GM21619 (cell line): ENCODE results near the gene TACC2.

ENCODE experiments used
- ATAC-seq: cut with Tn5 transposase; IDR thresholded peaks from one replicate; pipeline ENCODE4 v1.9.1; 2021; ENCODE audit not compliant: unreplicated experiment

The TACC2 gene

DNA sequence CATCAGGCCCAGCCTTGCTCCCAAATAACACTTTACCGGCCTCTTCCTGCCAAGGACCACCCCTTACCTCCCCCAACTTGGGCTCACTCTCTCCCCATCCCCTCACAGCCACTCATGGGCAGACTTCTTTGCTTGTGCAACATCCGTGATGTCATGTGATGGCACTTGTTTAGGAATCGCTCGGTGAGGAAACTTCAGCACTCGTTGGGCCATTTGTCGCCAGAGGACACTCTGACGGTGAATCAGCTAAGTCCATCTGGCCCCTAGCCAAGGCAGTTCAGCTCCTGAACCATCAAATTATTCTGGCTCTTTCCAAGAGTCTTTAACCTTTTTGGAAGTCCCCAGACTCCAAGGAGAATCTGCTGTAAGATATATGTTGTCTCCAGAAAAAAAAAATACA is 301.4 kb downstream of the TACC2 start:
- no peak for ATAC-seq

DNA sequence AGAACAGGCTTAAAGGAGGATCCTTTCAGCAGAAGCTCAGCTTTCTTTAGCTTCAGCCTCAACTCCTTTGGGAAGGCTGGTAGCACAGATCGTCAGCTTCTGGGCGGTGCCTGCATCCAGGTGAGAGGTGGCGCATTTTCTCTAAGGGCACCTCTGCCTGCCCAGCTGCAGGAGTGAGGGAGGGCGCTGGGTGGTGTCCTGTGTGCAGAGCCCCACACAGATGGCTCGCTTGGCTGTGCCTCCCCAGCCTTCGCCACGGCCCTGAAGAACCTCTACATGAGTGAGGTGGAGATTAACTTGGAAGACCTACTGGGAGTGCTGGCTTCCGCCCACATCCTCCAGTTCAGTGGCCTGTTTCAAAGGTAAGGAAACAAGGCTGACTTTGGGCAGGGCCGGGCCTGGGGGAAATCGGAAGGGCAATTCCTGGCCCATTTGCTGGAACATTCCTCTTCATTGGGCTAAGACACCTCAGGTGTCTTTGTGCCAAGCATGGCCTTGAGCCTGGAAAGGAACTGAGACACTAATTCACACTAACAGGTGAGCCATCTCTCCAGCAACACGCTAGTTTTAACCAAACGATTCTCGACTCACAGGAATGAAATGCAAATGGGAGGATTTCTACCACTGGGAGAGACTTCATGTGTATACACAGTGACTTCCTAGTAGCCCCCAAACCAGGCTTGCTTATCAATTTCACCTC is 302.0 kb downstream of the TACC2 start:
- ATAC-seq = no peak

DNA sequence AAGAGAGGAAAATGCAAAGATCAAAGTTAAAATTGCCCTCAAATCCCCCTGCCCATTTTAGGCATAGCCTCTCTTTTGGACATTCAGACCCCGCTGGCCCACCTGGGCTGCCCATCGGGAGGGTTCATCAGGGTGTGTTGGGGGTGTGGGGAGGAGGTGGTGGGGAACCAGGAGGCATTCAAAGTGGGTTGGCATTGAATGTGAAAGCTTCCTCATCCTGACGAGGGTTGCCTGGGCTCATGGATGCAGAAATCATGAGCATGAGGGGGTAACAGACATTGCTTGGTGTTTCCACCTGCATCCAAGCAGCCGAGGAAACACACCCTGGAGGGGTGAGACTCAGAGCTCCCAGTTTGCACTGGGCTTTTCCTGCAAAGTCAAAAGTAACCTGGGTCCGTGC is 302.8 kb downstream of the TACC2 start:
- ATAC-seq = no peak

DNA sequence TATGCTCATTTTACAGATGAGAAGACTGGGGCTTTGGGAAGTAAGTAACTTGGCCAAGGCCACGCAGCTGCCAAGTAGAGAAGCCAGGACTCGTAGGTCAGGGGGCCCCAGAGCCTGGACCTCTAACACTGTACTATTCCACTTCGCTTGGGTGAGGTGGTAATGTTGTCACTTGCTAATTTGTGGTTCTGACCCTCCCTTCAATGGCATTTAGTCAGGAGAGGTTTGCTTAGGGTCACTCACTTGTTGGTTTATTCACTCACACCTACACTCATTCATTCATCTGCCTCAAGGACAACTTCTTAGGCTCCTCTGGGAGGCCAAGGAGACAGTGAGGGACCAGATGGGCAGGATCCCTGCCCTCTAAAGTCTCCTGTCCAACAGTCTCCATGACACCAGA is 303.4 kb downstream of the TACC2 start:
- no peak for ATAC-seq

DNA sequence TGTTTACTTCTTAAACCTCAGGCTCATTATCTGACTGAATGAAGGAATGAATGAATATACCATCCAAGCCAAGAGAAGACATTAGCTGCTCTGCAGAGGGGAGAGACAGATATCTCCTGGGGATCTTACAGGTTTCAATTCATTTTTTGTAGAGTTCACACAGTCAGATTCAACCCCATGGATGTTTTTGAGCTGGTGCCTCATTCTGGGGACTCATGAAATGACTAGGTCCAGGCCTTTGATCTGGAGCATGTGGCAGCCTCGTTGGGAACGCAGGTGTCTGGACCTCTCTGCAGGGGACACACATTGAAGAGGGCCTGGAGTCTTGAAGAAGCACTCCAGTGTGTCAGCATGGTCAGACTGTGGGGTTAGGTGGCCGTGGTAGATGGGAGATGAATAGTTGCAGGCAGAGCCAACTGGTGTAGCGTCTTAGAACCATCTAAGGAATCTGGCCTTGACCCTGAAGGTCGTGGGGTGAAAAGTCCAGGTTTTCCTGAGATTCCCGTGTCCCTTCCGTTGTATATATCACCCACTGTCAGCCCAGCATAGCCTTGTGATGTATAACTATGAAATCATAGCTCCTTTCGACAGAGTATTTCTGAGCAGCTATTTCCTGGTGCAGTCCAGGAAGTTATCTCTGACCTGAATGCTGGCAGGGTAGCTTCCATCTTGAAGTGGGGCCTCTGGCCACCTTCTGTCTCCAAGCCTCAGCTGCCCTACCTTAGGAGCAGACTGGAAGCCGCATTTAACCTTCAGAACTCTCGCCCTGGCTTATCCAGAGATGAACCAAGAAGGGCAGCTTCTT is 304.4 kb downstream of the TACC2 start:
- no peak for ATAC-seq

DNA sequence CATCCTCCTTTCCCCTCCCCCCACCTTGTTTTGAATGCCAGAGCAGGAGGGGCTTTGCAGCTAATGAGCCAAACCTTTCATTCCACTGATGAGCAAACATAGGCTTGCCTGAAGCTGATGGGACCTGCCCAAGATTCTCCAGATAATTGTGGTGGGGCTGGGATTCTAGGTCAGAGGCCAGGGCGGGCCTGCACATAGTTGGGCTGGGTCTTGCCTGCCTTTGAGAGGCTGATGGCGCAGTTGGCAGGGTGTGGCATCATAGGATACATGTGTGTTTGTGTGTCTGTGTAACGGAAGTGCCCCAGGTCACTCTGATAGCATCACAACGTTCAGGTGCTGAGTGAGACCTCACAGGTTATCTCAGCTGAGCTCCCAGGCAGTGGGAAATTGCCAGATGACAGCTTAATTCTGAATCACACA is 305.0 kb downstream of the TACC2 start:
- ATAC-seq = no peak

DNA sequence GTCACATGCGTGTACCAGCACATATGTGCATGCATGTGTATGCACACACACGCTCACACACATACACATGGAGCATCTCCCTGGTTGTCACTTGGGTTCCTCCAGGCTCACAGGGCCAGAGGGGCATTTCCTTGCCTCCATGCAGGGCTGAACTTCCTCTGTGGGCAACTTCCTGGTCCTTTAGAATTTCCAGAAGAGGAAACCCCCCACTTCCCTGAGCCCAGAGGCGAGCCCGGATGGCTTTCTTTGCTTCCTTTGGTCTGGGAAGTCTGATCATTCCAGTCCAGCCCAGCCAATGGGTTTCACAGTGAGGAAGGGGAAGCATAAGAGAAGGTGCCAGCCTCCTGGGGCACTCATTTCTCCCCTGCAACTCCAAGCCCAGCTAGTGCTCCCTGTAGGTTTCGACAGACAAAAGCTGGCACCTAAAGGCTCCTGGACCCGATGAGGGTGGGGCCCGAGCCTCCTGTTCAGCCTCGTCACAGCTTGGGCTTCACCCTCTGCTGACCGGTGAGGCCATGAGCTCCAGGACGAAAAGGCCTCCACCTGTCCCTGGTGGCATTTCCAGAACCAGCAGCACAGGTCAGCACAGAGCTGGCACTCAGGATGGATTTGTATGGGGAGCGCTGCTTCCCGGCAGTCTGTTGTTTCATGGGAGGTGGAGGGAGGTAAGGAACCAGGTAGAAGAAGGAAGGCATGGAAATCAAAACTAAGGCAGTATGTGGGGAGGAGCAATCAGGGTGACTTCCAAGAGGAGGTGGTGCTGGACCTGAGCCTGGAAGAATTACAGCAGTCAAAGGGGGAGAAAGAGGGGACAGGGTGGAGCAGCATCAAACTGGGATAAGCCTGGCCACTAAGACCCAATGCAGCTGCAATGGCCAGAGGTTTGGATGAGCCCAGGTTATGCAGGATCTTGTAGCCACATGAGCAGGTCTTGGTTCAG is 305.8 kb downstream of the TACC2 start:
- no peak for ATAC-seq

DNA sequence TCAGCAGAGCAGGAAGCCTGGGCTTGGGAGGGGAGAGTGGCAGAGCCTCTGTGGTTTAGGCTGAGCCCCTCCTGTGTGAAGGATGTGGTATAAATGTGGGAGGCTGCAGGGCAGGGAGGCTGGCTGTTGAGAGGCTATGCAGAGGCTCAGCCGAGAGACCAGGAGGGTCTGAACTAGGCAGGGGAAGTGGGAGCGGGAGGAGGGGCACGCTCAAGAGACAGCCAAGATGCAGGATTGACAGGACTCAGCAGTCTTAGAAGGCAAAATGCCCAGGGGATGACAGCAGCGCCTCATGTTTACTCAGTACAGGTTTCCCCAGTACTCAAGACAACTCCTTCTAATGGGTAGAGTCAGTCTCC is 306.5 kb downstream of the TACC2 start:
- no peak for ATAC-seq

DNA sequence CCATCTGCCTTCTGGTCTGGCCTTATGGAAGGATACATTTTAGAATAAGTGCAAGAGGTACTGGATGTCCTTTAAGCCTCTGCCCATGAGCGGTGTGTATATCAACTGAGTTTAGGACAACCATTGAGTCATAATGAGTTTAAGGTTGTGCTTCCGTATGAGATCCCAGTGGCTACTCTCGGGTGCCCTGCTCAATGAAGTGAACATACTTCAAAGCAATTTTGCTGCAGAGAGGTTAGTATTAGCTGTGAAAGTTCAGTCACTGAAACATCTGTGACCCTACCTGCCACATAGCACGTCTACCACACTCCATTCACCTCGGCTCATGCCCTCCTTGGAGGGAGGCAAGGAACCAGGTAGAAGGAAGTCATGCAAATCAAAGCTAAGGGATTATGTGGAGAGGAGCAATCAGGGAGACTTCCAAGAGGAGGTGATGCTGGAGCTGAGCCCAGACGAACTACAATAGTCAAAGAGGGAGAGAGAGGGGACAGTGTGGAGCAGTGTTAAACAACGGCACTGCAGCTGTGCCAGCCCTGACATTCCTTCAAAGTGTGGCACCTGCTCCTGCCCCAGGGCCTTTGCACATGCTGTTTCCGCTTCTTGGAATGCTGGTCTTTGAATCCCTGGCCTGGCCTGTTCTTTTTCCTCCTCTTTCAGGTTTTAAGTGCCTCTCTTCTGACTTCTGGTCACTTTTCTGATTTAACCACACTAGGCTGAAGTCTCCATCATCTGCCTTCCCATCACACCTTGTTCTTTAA is 307.6 kb downstream of the TACC2 start:
- no peak for ATAC-seq

DNA sequence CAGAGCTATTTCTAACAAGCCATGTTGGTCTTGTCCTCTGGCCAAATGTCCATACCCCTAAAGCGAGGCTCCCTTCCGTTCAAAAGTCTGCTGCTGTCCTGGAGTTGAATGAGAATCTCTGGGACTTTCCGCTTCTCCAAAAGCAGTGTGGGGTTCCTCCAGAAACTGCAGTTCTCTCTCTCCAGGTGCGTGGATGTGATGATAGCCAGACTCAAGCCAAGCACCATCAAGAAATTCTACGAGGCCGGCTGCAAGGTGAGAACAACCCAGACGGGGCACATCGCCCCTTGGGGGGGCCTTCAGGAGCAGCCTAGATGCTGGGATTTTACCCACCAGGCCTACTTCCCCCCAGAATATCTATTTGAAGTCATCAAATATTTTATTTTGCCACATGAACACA is 308.6 kb downstream of the TACC2 start:
- no peak for ATAC-seq

DNA sequence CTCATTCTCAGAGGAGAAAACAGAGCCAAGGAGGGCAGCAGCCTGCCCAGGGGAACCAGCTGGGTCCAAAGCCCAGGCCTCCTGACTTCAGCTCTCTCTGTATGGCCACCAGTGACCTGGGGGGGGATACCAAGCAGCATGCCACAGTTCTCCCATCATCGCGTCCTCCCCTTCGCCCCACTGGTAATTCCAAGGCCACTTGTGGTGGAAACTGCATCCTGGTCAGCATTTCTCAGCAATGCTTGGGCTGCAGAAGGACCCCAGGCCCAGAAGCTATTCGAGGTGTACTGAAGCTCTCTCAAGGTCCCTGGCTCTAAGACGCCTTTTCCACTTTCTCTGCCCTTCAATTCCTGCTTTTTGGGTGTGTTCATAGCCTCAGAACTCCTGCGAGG is 309.2 kb downstream of the TACC2 start:
- ATAC-seq = no peak

DNA sequence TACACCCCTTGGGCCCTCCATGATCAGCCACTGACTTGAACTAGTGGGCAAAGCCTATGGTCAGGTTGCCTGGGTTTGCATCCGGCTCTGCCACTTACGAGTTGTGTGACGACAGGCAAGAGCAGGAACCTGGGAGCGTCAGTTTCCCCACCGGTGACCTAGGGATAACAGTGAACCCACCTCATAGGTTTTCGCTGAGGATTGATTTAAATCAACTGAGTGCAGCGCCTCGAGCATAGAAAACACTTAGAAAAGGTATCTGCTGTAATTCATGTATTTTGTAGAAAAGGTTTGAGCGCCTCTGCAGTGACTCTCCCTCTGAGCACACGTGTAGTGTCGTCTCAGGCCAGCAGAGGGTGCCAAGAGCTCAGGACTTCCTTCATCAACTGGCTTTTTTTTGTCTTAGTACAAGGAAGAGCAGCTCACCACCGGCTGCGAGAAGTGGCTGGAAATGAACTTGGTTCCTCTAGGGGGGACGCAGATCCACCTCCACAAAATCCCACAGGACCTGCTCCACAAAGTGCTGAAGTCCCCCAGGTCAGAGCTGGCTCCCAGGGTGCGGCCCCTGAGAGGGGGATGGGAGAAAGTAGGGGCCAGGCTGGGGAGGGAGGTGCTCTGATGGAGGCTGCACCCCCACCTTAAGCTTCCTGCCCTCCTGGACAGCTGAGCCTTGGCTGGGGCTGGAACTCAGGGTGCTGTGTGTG is 309.8 kb downstream of the TACC2 start:
- peak; percentile 83 for ATAC-seq

DNA sequence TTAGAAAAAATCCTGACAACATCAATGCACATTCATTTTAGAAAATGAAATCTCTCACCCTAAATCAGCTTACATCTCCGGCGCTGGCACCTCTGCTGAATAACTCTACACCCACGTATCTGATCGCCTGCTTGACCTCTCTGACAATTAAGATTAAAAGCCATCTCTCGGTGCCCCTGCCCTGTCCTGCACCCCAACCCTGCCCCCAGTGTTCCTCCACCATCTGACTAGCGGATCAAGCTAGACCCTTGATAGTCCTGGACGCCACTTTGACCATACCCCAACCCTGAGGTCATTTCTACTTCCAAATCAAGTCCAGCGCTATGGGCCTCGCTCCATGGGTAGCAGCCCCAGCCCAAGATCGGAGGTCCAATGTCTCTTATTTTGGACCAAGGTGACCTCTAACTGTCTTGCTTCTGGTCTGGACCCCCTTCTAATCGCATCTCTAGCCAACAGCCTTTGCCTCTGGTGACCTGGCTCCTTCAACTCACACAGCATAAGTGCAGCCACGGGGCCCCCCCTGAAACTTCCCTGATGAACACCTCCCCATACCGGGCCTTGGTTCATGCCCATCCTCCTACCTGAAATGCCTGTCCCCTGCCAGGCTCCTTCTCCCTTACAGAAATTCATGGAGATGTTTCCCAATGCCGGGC is 310.6 kb downstream of the TACC2 start:
- ATAC-seq = no peak

DNA sequence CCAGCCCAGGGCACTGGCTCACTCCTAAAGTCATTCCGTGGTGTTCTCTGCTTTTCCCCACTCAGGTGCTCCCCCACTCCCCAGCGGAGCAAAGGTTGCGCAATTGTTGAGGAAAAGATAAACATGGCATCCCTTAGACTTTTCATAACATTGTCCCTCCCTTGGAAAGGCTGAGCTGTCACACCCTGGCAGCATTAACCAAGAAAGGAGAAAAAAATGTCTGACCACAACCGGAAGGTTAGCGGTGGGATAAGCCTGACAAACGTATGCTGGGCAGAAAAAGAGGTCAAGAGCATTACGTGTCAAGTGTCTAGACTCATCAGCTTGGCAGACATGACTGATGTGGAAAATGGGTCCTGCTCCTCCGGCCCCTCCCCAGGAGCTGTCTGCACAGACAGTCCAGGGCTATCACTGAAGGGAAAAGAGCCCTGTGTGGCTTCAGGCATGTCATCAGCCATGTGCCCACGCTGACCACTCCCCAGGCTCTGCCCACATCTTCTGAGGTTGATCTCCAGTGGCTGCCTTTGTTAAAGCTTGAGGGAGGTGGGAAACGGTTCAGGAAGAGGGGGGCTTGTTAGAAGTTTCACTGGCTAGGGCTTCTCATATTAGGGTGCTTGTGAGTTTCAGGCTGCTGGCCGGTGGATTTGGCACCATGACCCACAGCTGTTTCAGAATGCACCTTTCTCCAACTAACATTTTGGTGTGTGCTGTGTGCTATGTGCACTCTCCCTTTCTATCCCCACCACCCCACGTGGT is 312.3 kb downstream of the TACC2 start:
- ATAC-seq = no peak

DNA sequence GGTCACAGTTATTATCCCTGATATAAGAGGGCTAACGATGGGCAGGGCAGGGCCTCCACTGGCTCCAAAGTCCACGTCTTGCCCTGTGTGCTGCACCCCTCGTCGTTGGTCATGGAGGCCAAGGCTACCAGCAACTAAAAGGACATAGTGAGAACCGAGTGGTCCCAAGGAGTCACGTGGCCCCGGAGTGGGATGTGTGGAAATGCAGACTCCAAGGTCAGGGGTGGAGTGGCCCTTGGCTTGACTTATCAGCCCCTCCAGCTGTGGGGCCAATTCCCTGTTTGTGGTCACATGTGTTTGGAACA is 312.8 kb downstream of the TACC2 start:
- no peak for ATAC-seq

DNA sequence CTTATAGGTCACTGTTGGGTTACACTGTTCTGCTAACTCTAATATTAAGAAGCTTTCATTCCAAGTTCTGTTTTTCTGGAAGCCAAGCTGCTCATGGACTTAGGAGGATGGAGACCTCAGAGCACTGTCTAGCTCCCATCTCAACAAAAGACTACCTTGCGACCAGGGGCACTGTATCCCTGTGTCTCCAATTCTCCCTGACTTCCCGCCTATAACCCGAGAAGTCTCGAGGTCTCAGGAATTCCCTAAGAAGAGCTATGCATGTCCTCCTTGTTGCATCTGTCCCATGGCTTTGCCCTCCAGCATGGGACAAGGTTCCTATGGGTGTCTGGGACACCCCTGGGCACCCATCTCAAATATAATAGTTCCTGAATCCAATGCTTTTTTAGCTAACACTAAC is 313.4 kb downstream of the TACC2 start:
- no peak for ATAC-seq

DNA sequence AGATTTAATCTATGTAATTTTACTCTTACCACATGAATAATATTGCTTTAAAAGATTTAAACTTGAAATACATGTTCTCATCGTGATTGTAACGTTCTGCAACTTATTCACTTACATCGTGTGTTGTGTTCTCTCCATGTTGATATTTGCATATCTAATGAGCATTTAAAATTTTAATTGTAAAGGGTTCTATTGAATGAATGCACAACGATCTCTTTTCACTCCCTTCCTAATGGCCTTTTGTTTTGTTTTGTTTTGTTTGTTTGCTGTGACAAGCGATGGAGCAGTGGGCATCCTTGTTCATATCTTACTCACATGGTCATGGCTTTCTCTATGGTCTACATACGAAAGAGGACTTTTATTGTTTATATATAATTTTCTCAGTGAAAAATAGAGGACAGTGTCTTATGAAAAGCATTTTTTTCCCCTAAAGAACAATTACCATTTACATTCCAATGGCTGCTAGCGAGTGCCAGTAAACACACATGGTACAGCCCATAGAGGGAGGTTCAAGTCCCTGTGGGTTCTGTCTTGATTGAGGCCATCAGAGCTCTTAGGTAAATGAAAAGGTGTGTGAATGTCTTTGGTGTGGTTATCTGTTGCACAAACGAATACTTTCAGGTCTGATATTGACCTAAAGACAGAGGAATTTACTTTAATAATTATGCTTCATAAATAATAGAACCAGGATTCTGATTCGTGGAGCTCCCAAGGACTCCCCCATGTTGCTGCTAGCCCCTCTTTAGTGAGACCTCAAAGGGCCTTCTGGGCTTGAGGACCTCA is 314.5 kb downstream of the TACC2 start:
- ATAC-seq = no peak
